Measurements from ENCODE around the gene SLC25A44.

- TF ChIP-seq CTCF (IDR thresholded peaks at IDR 0.05; ENCODE audit: low read depth, low read length, poor library complexity, severe bottlenecking) (no peak), EZH2phosphoT487 (IDR thresholded peaks at IDR 0.05; ENCODE audit: borderline replicate concordance, low read length) (no peak)
Measured at GRCh38 chr1:156162430-156163037, 31.4 kb upstream of the SLC25A44 start.

Measured in DOHH2 (cell line).